Type B pancreatic cell (in vitro differentiated cells): ENCODE results near the gene DAD1. TPM values are rescaled to one million over a fixed set of nuclear protein-coding genes. Genes with fewer than 3 reads are reported as not detected.

Source experiments
- DNase-seq: peaks from one replicate; pipeline ENCODE4 v3.0.0; 2021; ENCODE audit warnings: mixed read lengths; ENCODE audit not compliant: unreplicated experiment; ENCODE audit errors: extremely low spot score
- H3K27ac Mint-ChIP-seq: 2 replicates; pipeline ENCODE4 v1.8.0; 2021; ENCODE audit warnings: mild to moderate bottlenecking, mixed read lengths
- H3K27me3 Mint-ChIP-seq: 2 replicates; pipeline ENCODE4 v1.8.0; 2021; ENCODE audit warnings: mixed read lengths
- H3K36me3 Mint-ChIP-seq: 2 replicates; pipeline ENCODE4 v1.8.0; 2021; ENCODE audit warnings: mixed read lengths
- H3K4me1 Mint-ChIP-seq: one replicate; pipeline ENCODE4 v1.8.0; 2021; ENCODE audit warnings: mixed read lengths; ENCODE audit not compliant: unreplicated experiment
- H3K4me3 Mint-ChIP-seq: 2 replicates; pipeline ENCODE4 v1.8.0; 2021; ENCODE audit warnings: mild to moderate bottlenecking, mixed read lengths
- H3K9me3 Mint-ChIP-seq: 2 replicates; pipeline ENCODE4 v1.8.0; 2021; ENCODE audit warnings: mixed read lengths
- total RNA-seq: library from RNA; stranded (reverse); gene quantifications from 2 replicates; pipeline ENCODE4 v1.2.1, GENCODE V29; 2021; ENCODE audit warnings: low replicate concordance
- TF ChIP-seq, protein P1 (sequence below): fragments of 200-600 bp; sonication (generic); conservative IDR thresholded peaks from 2 replicates; pipeline ENCODE4 v1.5.0; 2021; ENCODE audit warnings: antibody characterized with exemption, mild to moderate bottlenecking

Gene DAD1
- total RNA-seq, 1 donor from 2014 or later = 191 TPM

DNA sequence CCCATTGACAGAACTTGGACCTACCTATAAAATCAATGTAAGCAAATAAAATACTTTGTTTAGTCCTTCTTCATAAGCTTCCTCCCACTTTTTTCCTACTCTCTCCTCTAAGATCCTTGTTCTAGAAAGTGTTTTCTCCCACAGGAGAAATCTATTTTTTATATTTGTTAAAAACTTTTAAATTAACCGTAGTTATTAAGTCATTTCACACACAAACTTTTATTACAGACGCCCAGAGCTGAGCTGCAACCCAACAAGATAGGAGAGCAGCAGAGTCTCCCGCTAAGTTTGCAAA is 27.7 kb downstream of the DAD1 start:
- TF ChIP-seq, protein P1, sequence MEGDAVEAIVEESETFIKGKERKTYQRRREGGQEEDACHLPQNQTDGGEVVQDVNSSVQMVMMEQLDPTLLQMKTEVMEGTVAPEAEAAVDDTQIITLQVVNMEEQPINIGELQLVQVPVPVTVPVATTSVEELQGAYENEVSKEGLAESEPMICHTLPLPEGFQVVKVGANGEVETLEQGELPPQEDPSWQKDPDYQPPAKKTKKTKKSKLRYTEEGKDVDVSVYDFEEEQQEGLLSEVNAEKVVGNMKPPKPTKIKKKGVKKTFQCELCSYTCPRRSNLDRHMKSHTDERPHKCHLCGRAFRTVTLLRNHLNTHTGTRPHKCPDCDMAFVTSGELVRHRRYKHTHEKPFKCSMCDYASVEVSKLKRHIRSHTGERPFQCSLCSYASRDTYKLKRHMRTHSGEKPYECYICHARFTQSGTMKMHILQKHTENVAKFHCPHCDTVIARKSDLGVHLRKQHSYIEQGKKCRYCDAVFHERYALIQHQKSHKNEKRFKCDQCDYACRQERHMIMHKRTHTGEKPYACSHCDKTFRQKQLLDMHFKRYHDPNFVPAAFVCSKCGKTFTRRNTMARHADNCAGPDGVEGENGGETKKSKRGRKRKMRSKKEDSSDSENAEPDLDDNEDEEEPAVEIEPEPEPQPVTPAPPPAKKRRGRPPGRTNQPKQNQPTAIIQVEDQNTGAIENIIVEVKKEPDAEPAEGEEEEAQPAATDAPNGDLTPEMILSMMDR = no peak
- H3K4me1 Mint-ChIP-seq = peaks cover 45% of the 10 kb centered on the region
- DNase-seq = no peak
- H3K36me3 Mint-ChIP-seq = peaks cover 19% of the 10 kb centered on the region
- H3K4me3 Mint-ChIP-seq = peak overlapping the region; percentile 54
- peak overlapping the region; percentile 72 for H3K27ac Mint-ChIP-seq
- H3K9me3 Mint-ChIP-seq = no peaks in the 10 kb centered on the region
- H3K27me3 Mint-ChIP-seq = no peaks in the 10 kb centered on the region

DNA sequence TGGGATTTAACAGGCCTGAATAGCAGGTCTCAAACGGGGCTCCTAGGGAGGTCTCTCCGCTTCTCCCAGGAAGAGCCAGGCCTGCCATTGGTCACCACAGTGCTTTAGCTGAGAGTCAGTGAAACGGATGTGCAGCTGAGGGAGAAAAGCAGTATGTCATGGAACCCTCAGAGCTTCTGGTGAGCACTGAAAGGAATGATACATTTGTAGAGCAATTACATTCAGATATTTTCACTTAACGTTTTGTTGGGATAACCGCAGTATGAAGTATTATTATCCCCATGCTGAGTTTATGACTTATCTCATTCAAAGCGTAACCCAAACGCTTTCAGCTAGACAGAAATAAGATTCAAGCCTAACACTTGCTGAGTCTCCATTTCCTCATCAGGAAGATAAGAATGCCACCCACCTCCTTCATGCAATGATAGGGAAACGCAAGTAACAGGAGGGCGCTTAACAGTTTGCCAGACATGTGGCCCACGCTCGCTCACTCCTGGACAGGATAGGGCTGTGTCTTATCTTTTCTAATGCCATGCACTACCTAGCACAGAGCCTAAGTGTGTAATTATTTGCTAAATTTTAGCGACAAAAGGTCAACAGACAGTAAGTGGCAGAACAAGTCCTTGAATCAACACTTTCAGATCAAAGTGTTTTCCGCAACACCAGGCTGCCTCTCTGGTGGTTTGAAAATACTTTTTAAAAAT is 28.2 kb downstream of the DAD1 start:
- TF ChIP-seq, protein P1 = no peak
- Mint-ChIP-seq H3K27me3 (no peaks in the 10 kb centered on the region), H3K36me3 (peaks cover 19% of the 10 kb centered on the region), H3K4me1 (peaks cover 45% of the 10 kb centered on the region), H3K4me3 (peak overlapping the region; percentile 54), H3K9me3 (no peaks in the 10 kb centered on the region), H3K27ac (peak overlapping the region; percentile 72)
- no peak for DNase-seq

DNA sequence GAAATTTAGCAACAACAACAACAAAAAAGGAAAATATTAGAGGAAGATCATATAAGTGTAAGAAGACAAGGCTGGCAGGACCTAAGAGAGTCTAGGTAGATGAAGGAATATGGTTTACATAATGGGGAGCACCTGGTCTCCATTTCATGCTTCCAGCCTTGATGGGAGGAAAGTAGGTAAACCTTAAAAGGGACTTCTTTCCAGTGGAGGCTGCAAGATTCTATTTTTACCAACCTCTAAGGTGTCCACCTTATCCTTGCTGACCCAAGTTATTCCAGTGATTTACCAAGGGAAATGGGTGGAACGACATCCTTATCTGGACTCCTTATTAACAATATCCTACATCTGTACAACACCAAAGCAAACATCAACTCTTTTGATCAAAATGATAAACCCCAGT is 30.0 kb downstream of the DAD1 start:
- H3K27ac Mint-ChIP-seq = no peak overlapping the region
- H3K36me3 Mint-ChIP-seq = peaks cover 6% of the 10 kb centered on the region
- TF ChIP-seq, protein P1 = no peak
- H3K4me3 Mint-ChIP-seq = no peak overlapping the region
- no peaks in the 10 kb centered on the region for H3K27me3 Mint-ChIP-seq
- H3K9me3 Mint-ChIP-seq = no peaks in the 10 kb centered on the region
- no peak for DNase-seq
- peaks cover 41% of the 10 kb centered on the region for H3K4me1 Mint-ChIP-seq

- DNase-seq = no peak
- Mint-ChIP-seq H3K36me3 (peaks cover 5% of the 10 kb centered on the region), H3K27me3 (no peaks in the 10 kb centered on the region), H3K4me3 (no peak overlapping the region), H3K4me1 (peaks cover 41% of the 10 kb centered on the region), H3K27ac (no peak overlapping the region), H3K9me3 (no peaks in the 10 kb centered on the region)
- TF ChIP-seq, protein P1 = peak; percentile 12
Observed at GRCh38 chr14:22558221-22558913, 30.7 kb downstream of the DAD1 start.

- peaks cover 5% of the 10 kb centered on the region for H3K36me3 Mint-ChIP-seq
- DNase-seq = no peak
- H3K4me1 Mint-ChIP-seq = peaks cover 41% of the 10 kb centered on the region
- TF ChIP-seq, protein P1 = no peak
- no peaks in the 10 kb centered on the region for H3K9me3 Mint-ChIP-seq
- H3K4me3 Mint-ChIP-seq = no peak overlapping the region
- no peak overlapping the region for H3K27ac Mint-ChIP-seq
- H3K27me3 Mint-ChIP-seq = no peaks in the 10 kb centered on the region
Observed at GRCh38 chr14:22557846-22558220, 31.2 kb downstream of the DAD1 start.
